GM21737 (cell line): ENCODE data around the gene SGTB.

Experiments
- ATAC-seq: cut with Tn5 transposase; IDR thresholded peaks from one replicate; pipeline ENCODE4 v1.9.1; 2021; ENCODE audit warnings: mild to moderate bottlenecking, moderate library complexity; ENCODE audit not compliant: unreplicated experiment

SGTB gene

GRCh38 chr5:65721720-65722574 is at the start of gene SGTB, which contains the start of gene NLN:
Gene SGTB, minus strand, starts transcription at chr5:65722109. Its CDS starts 1,302 bp downstream, at chr5:65720807.
Gene NLN, plus strand, starts transcription at chr5:65722205. Its CDS starts 169 bp downstream, at chr5:65722374.
- ATAC-seq, result peak; percentile 93

GRCh38 chr5:65771266-65771665 is 49.4 kb upstream of the SGTB start:
- ATAC-seq, result no peak

- no peak for ATAC-seq
Observed at GRCh38 chr5:65769539-65769938, 47.6 kb upstream of the SGTB start.

- ATAC-seq, result no peak
Observed at GRCh38 chr5:65768723-65769346, 46.9 kb upstream of the SGTB start.

GRCh38 chr5:65767565-65767964 is 45.7 kb upstream of the SGTB start:
- no peak for ATAC-seq

GRCh38 chr5:65766781-65767180 is 44.9 kb upstream of the SGTB start:
- ATAC-seq, result no peak

GRCh38 chr5:65766175-65766574 is 44.3 kb upstream of the SGTB start:
- no peak for ATAC-seq

- ATAC-seq, result no peak
Observed at GRCh38 chr5:65765582-65765981, 43.7 kb upstream of the SGTB start.

GRCh38 chr5:65762234-65762633 is 40.3 kb upstream of the SGTB start:
- no peak for ATAC-seq

- no peak for ATAC-seq
Observed at GRCh38 chr5:65760504-65761275, 38.8 kb upstream of the SGTB start.

GRCh38 chr5:65758546-65759144 is 36.7 kb upstream of the SGTB start:
- no peak for ATAC-seq

GRCh38 chr5:65753189-65753588 is 31.3 kb upstream of the SGTB start:
- ATAC-seq, result no peak

GRCh38 chr5:65750938-65751337 is 29.0 kb upstream of the SGTB start:
- ATAC-seq, result no peak

- no peak for ATAC-seq
Observed at GRCh38 chr5:65749956-65750355, 28.0 kb upstream of the SGTB start.

GRCh38 chr5:65749221-65749844 is 27.4 kb upstream of the SGTB start:
- no peak for ATAC-seq

- ATAC-seq, result peak; percentile 74
Observed at GRCh38 chr5:65742565-65743231, 20.8 kb upstream of the SGTB start.

- ATAC-seq, result no peak
Observed at GRCh38 chr5:65739162-65739561, 17.3 kb upstream of the SGTB start.

GRCh38 chr5:65738305-65738704 is 16.4 kb upstream of the SGTB start:
- ATAC-seq, result no peak

- ATAC-seq, result no peak
Observed at GRCh38 chr5:65737842-65738241, 15.9 kb upstream of the SGTB start.

- ATAC-seq, result no peak
Observed at GRCh38 chr5:65736011-65736410, 14.1 kb upstream of the SGTB start.
